ENCODE data around the gene PBRM1.
A peak's percentile ranks its signal among the peaks of the same experiment; 100 is the strongest.

Gene PBRM1

GRCh38 chr3:52532517-52532837 lies 153.2 kb downstream of the PBRM1 start:
- TF ChIP-seq, protein P1, sequence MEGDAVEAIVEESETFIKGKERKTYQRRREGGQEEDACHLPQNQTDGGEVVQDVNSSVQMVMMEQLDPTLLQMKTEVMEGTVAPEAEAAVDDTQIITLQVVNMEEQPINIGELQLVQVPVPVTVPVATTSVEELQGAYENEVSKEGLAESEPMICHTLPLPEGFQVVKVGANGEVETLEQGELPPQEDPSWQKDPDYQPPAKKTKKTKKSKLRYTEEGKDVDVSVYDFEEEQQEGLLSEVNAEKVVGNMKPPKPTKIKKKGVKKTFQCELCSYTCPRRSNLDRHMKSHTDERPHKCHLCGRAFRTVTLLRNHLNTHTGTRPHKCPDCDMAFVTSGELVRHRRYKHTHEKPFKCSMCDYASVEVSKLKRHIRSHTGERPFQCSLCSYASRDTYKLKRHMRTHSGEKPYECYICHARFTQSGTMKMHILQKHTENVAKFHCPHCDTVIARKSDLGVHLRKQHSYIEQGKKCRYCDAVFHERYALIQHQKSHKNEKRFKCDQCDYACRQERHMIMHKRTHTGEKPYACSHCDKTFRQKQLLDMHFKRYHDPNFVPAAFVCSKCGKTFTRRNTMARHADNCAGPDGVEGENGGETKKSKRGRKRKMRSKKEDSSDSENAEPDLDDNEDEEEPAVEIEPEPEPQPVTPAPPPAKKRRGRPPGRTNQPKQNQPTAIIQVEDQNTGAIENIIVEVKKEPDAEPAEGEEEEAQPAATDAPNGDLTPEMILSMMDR (IDR thresholded peaks at IDR 0.05; ENCODE audit: low read depth, low read length) = no peak

GRCh38 chr3:52531860-52532516 lies 153.7 kb downstream of the PBRM1 start:
- TF ChIP-seq, protein P1 (IDR thresholded peaks at IDR 0.05; ENCODE audit: low read depth, low read length) = no peak
- H3K4me3 ChIP-seq (ENCODE audit: low read depth, low read length) = peak overlapping the region; percentile 73

More at GRCh38 chr3:52532517-52532837, 153.2 kb downstream of the PBRM1 start:
- H3K4me3 ChIP-seq (ENCODE audit: low read depth, low read length) = peak overlapping the region; percentile 73

DNA sequence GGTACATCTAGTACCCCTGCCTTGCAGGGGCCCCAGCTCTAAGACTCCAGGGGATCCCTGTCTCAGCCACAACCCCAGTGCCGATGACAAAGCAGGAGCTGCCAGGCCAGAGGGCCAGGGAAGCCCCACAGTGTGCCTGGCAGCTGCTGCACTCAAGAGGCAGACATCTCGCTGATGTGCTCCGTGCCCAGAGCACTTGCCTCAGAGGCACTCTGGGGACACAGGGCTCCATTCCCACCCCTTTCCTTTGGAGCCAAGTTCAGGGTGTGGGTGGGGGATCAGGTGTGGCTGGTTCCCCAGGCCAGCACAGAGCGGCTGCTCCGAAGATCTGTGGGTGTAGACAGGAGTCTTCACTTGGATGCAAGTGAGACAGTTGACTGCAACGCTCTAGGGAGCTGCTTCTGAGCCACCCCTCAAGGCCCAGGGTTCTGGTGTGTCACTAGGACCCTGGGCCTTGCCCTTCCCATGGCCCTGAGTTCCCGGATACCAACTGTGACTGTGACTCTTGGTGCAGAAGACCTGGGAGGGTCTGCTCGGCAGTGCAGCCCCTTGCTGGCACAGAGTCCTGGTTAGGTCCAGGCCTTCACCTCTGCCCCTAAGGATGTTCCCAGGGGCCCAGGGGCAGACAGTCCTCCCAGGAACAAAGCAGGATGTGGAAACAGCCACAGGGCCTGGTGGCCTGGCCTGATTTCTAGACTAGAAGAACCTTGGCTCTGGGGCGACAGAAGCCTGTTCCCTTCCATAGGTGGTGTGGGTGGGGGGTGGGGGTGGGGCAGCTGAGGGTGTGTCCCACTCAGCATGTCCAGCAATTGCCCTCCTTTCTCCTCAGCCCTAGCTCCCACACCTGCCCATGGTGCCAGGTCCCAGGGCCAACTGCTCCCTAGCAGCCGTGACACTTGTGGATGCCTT lies 154.5 kb downstream of the PBRM1 start:
- TF ChIP-seq, protein P1 (IDR thresholded peaks at IDR 0.05; ENCODE audit: low read depth, low read length) = no peak
- no peak overlapping the region for H3K4me3 ChIP-seq (ENCODE audit: low read depth, low read length)

- no peak overlapping the region for H3K4me3 ChIP-seq (ENCODE audit: low read depth, low read length)
Observed at GRCh38 chr3:52529376-52530333, 156.1 kb downstream of the PBRM1 start.

GRCh38 chr3:52528586-52529375 lies 156.9 kb downstream of the PBRM1 start:
- TF ChIP-seq, protein P1 (IDR thresholded peaks at IDR 0.05; ENCODE audit: low read depth, low read length) = no peak
- H3K4me3 ChIP-seq (ENCODE audit: low read depth, low read length) = no peak overlapping the region

More at GRCh38 chr3:52529376-52530333, 156.1 kb downstream of the PBRM1 start:
- TF ChIP-seq, protein P1 (IDR thresholded peaks at IDR 0.05; ENCODE audit: low read depth, low read length) = no peak

- TF ChIP-seq, protein P1 (IDR thresholded peaks at IDR 0.05; ENCODE audit: low read depth, low read length) = no peak
- H3K4me3 ChIP-seq (ENCODE audit: low read depth, low read length) = no peak overlapping the region
Observed at GRCh38 chr3:52527732-52528585, 157.8 kb downstream of the PBRM1 start.
